Kasumi-1 (cell line): Measurements from ENCODE around the gene CD226.
"Not testable (repeated sequence)": the region's sequence is repeated elsewhere in the genome, so short reads cannot be mapped to it uniquely, and the experiment has no call there.

Source experiments
- DNase-seq, 2 experiments: peaks; one replicate each; lab custom pipeline; 2025; lab: John Stamatoyannopoulos, UW

Gene CD226

DNA sequence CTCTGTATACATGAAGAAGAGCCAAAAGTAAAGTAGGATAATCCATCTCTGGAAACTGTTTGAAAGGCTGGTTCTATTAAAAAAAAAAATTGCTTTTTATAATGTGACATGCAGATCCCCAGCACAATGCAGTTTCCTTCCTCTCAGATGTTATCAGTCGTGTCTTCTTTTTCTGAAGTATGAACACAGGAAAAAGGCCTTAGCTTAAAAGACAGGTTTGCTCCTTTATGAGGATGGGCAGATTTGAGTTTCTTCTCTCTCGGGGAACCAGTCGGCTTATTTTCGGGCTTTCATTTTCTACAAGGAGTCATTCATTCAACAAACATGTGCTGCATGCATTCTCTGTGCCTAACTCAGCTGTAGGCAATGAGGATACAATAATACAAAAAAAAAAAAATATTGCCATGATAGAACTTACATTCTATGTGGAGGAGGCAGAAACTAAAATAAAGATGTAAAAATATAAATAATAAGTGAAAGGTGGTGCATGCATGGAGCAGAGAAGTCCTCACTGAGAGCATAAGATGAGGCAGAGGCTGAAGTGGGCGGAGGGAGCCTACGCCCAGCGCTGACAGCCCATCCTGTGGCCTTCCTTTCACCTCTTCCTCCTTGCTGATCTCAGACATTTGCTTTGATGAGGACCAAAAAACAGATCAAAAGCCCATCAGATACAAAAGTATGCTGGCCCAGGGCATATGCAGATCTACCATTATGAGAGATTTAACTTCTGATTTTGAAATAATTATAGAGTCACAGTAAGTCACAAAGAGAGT lies at the start of gene CD226:
CD226 (minus strand) TSS at position 513 of the 773 bp plus-strand sequence; CDS start at position 46, 467 bp downstream.
- peak in 1 of 2 experiments; percentile 8 for DNase-seq

DNA sequence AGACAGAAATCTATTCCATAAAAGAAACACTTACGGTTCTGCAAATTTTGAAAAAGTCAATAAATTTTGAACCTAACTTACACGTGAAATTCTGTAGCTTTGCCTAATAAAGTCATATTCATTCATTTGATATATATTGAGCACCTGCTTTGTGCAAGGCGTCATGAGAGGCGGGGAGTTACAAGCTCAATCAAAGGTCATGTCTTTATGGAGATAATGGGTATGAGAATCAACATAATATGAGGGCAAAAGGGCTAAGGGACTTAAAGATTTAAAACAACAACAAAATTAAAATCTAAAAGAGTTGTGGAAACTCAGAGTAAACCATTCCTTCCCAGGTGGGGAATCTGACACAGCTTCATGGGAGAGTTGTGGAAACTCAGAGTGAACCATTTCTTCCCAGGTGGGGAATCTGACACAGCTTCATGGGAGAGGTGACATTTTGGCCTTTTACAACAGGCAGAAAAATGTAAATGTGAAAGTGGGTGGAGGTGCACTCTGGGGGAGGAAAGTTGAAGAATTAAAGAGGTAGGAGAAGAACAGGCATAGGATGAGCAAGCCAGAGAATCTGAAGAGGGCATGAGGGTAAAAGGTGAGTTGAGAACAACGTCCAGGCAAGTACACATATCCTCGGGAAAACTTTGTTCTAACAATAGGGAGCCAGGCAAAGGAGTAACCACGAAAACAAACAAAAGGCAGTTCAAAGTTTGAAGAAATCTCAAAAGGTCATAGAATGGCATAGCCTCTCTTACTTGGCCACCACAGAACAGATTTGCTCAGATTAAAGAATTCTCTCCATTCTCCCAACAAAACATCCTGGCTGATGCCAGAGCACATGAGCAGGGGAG lies 49.5 kb upstream of the CD226 start:
- DNase-seq: no peak

DNA sequence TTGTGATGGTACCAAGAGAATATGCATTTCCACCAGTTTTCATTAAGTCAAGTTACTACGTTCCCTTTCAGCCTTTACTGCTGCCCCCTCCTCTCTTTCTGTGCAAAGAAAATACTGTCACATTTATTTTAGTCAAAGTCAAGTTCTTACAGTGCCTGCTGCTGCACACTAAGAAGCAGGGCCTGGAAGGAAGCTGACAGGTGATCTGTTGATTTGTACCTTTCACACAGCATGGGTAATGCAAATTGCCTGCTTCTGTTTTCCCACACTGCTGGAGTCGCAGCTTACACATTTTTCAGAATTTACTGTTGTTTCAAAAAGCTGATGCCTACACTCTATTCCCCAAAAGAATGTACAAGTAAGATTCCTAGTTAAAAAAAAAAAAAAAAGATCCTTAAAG lies 48.7 kb upstream of the CD226 start:
- no peak for DNase-seq

DNA sequence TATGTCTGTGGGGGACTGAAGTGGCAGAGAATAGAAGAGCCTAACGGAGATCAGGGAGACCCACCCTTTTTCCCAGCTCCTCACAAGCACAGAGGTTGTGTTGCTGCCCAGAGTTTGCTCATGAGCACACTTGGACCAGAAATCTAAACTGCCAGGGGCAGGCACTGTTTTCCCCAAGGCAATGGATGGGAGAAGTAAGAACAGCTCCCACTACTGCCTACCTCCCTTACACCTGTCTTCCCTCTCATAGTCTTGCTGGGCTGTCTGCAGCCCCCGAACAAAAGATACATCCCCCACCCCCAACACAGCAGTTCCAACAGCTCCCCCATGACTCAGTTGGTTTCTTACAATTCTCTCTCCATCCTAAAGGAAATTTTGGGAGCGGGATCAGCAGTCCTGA lies 48.1 kb upstream of the CD226 start:
- no peak for DNase-seq

DNA sequence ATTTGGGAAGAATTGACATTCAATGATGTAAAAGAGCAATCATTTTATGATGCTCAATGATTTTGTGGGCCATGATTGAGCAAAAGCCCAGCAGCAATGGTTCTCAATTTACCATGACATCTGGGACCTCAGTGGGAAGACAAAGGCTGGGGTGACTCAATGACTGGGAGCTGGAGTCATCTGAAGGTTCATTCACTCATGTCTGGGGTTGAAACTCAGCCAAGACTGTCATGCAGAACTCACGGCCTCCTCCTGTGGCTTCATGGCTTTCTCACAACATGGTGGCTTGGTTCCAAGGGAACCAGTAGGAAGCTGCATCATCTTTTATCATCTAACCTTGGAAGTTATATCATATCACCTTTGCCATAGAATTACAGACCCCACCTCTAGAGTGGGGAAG lies 45.1 kb upstream of the CD226 start:
- no peak for DNase-seq

DNA sequence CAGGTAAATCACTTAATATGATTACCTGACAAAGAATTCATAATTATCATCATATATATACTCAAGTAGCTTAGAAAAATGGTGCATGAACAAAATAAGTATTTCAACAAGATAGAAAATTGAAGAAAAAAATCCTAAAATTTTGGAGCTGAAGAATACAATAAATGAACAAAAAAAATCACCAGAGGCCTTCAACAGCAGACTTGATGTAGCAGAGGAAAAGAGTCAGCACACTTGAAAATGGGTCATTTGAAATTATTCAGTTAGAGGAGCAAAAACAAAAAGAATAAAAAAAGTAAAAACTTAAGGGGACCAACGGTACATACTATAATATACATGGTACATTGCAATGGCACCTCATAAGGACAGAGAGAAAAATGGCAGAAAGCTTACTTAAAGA lies 40.2 kb upstream of the CD226 start:
- DNase-seq: no peak

DNA sequence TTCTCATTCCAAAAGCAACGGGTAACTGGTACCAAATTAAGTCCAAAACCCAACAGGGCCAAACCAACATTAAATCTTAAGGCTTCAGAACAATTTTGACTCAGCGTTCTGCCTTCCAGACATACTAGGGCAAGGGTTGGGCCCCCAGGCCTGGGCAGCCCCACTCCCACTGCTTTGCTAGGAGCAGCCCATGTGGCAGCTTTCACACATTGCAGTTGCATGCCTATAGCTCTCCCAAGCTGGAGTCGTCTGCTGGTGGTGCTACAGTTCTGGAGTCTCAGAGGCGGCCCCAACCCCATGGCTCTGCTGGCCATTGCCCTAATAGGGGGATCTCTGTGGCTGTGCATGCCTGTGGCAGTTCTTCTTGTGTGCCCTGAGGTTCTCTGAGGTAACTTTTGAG lies 37.6 kb upstream of the CD226 start:
- no peak for DNase-seq

DNA sequence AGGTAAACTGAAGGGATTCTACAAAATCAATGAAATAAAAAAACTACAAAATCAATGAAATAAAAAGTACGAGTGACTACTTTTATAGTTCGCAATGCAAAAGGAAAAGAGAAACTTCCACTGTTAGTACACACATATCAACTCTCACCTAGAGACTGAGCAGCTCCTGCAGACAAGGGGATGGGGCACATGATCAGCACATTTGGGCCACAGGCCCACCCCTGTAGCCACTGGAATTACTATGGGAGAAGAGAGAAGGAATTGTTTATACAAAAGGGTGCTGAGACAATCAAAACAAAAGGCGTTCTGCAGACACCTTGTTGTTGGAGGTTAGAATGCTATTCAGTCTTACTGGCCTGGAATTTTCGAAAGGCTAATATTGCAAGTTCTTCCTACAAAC lies 34.7 kb upstream of the CD226 start:
- DNase-seq: no peak

DNA sequence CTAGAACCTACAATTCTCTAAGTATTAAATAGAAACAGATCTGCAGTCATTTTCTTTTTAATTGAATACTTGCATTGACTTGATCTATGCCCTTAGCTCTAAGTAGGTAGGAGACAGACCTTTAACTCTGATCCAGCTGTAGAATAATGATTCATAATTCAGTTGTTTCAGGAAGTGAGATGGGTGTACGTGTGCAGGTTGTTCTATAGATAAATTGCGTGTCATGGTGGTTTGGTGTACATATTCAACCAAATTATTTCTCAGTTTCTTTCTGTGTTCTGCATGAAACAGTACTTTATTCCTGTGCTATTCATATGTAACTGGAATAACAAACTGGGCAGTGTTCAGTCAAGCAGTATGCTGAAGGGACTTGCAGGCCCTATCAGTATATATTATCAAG lies 34.3 kb upstream of the CD226 start:
- DNase-seq: no peak

DNA sequence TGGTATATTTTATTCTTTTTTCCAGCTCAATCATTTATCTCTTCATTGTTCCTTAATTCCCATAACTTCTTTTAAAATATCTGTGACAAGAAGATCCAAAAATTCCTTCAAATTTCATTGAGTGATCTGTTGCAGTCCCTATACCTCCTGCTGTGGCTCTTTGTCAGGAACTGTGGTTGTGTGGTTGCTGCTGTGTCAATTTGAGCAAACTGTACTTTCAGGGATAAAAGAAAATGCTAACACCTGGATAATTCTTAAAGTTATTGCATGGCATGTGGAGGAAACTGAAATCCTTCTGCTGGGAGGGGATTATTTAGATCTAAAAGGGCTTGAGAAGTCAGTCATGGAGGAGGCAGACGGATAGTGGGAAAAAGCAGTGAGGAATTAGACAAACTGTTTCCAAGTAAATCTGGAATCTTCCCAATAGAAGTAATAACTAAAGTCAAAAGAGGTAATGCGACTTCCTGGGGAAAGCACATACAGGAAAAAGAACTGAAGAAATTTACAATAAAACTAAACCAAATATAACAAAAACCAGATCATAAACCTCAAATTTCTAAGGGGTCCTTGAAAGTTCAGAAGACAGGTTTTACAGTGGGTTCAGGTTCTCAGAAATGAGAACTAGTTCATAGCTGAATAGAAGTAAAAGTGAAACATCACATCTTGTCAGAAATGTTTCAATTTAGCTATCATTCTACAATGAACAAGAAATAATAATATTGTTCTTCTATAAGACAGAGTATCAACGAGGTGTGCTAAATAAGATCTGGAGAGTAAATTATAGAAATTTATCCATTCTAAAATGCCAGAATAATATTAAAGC lies 33.5 kb upstream of the CD226 start:
- no peak for DNase-seq

DNA sequence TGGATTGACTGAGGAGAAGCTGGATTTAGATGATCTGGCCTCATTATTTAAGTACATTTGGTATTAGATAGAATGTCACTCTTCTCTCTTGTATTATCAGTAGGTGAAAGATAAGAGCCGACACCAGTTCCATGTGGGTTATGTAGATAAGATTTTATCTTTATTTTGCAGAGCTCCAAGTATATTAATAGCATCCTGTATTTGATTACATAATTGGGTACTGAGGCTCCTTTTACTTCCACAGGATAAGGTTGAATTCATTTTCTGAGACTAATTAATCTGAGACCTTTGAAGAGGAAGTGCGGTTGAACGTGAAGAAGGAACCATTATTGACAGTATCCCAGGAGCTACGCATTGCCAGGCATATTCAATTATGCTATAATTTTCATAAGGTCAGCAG lies 32.8 kb upstream of the CD226 start:
- DNase-seq: no peak

DNA sequence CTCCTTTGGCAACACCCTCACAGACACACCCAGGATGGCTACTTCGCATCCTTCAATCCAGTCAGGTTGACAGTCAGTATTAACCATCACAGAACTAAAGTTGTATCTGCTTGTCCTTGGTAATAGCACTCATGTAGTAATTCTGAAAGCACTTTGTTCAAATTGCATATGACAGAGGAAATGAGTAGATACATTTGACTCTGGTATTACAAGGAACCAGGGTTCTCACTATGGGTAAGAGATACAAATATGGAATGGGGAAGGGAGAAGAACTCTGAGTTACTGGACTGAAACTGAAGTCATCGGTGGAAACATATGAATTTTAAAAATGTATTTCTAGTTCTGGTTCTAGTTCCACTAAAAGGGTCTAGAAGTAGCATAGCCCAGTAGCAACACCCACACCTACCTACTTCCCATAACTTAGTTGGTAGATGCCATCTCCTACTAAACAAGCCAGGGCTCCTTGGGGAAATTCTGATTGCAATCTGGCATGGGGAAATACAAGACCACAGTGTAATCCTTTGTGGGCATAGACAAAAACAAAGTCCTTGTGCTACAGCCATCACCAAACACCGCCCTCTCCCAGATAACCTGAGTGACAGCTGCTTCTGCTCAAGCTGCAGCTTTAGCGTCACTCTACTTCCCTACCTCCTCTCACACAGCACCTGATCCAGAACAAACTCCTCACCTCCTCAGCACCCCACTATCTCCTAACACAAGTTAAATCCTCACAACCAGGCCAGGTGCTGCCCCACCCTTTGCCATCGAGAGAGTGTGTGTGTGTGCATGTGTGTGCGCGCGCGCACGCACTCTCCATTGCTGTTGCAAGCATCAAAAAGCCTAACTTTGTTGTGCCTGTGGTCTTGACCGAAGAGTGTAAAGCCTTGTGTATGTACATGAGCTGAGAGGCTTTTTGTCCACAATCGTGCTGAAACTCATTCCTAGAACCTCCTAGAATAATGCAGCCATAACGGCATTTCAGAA lies 31.4 kb upstream of the CD226 start:
- DNase-seq: no peak

DNA sequence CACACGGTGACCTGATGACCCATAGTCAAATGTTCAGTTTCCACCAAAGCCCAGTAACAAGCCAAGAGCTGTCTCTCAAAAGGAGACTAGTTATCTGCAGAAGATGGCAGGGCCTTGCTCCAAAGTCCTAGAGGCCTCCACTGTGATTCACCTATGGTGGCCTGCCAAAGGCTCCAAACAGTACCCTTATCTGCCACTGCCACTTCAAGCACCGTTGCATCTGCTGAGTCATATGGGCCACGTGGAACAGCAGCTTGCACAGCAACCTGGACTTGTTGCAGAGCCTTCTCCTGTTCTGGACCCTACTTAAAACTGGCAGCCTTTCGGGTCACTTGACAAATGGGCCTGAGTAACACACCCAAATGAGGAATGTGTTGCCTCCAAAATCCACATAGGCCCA lies 27.6 kb upstream of the CD226 start:
- not testable (repeated sequence) for DNase-seq

DNA sequence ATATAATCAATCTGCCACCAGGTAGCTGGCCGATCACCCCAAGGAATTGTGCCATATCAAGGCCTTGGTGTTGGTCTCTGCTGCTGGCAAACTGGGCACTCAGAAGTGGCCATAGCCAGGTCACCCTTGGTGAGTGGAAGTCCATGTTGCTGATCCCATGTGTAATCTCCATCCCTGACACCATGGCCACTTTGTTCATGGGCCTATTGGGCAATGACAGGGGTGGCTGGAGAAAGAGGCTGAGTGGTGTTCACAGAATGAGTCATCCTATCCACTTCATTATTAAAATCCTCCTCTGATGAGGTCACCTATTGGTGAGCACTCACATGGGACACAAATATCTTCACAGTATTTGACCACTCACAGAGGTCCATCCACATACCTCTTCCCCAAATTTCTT lies 26.7 kb upstream of the CD226 start:
- DNase-seq: no peak

DNA sequence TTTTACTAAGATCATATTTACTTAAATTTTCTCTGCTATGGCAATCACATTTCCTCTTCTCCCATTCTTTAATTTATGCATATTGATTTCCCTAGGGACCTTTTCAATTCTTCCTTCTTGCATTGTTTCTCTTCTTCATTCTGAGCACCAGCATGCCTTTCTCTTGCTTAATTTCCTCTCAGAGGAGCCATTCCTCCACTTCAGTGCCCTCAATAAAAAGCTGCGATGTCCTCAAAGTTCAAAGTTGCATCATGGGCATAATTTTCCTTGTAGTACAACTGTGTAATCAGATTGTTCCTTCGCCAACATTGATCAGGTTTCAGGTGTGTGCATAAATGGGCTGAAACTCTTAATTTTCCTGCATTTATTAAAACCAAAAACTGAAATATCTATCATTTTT lies 21.8 kb upstream of the CD226 start:
- no peak for DNase-seq

DNA sequence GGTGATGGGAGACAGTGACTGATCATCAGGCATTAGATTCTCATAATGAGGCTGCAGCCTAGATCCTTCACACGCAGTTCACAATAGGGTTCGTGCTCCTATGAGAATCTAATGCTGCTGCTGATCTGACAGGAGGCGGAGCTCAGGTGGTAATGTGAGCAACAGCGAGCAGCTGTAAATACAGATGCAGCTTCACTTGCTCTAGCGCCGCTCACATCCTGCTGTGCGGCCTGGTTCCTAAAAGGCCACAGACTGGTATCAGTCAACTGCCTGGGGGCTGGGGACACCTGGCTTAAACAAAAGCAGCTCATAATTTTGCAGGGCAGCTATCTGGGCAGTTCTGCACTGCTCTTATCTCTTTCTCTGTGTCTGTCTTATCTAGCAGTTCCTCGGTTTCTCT lies 20.4 kb upstream of the CD226 start:
- no peak for DNase-seq

DNA sequence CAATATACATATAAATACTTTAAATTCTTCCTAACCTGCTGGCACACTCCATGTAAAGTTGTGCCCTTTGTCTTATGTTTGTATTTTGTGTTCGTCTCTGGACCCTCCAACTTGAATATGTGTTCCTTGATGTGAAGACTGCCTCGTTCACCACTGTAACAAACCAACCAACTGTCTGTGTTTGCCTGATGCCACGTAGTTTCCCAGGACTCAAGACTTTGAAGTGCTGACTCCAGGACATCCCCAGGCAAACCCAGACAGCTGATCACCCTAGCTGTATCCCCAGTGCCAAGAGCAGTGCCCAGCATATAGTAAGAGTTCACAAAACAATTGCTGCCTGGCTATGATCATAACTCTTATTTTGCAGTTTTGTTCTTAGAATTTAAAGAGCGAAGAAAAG lies 15.5 kb upstream of the CD226 start:
- no peak for DNase-seq

DNA sequence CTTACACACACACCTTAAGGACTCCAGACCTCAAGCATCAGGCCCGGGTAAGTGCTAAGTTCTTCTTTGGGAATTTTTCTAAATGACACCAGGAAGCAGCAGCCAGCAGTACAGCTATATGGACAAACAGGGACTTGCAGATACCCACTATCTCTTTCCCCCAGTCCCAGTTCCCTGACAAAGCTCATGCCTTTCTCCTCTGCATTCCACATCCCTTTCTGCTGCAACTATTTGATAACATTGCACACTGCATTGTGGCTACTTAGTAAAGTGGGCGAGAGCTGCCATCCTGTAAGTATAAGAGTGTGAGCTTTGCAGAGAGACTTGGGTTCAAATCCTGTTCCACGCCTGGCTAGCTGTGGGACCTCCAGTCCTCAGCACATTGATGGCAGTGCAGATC lies 14.0 kb upstream of the CD226 start:
- DNase-seq: no peak

DNA sequence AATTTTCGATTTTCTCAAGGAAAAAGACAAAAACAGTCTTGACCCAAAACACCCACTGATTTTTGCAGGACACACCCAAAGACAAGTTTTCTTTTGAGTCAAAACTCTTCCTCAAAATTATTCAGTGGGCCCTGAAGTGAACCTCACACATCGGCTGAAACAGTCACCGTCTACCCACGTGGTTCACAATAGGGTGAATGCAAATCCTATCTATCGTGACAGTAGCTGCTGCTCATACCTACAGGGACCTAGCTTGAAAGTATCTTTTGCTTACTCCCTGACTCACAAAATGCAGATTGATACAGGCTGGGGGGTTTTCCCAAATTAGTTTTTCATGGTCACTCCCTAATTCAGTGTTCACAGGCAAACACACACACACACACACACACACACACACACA lies 10.7 kb upstream of the CD226 start:
- no peak for DNase-seq

DNA sequence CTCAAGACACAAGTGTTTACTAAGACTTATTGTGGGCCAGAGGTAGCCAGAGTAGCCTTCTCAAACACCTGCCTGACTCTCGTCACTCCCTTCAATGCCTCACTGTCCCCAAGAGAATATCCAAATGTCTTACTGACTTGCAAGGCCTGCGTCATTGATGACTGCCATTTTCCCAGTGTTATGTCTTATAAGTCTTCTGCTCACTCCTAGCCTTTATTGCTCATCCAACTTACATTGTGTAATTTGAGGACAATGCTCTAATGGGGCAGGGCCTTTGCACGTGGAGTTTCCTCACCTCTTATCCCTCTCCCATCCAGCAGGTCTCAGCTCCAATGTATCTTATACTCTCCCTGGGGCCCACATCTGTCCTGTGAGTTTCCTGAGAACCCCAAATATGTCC lies 10.1 kb upstream of the CD226 start:
- no peak for DNase-seq
